Hypothalamus (tissue), 51 donors: ENCODE measurements around the gene YY2.
A peak's percentile ranks its signal among the peaks of the same experiment; 100 is the strongest.
"Not testable (repeated sequence)": the region's sequence is repeated elsewhere in the genome, so short reads cannot be mapped to it uniquely, and the experiment has no call there.

Source experiments
- DNase-seq, 51 donors: peaks; one replicate each; lab custom pipeline; 2025; lab: John Stamatoyannopoulos, UW

YY2 gene

DNA sequence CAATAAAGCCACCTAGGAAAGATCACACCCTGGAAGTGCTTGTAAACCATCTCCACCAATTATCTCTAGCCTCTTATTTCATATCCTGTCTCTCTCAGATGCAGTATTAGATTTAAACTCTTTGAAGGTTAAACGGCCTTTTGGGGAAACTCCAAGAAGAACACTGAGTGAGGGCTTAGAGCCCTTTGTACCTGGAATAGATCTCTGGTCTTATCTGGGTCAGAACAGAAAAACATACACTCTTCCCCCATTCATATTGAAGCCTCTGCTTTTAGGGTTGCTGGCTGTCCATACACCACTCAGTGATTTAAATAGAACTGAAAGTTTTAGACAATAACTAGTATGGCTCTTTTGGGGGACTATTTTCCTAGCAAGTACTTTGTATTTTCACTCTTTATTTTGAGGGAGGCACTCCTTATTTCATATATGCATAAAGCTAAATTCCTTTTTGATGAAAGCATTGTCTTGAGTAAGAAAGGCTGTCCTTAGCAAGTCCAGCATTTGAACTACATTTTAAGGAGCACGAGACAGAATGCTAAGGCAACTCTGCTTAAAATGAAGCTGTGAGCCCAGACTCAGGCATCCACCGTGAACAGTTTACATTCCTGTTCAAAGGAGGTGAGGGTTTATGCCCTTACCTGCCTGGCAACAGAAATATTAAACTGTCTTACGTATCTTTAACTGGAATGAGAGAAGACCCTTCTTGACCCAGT is 17.4 kb downstream of the YY2 start:
- no peak for DNase-seq

DNA sequence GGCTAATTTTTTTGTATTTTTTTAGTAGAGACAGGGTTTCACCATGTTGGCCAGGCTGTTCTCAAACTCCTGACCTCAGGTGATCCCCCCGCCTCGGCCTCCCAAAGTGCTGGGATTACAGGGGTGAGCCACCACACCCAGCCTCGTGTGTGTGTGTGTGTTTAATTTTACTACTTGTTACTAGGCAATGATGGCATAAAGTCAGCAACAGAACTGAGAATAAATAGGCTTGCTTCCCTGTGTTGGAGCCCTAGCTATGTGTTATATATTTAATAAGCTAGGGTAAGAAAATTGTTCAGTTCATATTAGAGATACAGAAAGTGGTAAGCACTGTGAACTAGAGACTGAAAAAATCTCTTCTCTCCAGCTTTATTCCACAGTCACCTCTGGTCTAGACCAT is 18.4 kb downstream of the YY2 start:
- not testable (repeated sequence) for DNase-seq

DNA sequence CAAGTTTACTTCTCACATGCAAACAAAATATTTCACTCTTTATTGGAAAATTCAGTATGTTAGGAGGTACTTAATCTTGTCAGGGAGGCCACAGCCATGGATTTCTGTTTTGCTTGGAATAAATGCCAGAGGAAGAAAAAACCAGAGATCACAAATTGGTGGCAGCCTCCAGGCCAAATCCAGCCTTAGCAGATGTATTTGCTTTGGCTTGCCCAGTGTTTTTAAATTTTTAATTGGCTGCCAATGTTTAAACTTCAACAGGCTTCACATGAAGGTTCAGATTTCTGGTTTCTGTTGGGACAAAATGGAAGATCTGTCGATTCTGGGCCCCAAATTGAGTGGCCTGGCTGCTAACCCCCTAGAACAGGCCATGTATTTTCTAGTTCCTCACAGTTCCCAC is 19.2 kb downstream of the YY2 start:
- DNase-seq = no peak

DNA sequence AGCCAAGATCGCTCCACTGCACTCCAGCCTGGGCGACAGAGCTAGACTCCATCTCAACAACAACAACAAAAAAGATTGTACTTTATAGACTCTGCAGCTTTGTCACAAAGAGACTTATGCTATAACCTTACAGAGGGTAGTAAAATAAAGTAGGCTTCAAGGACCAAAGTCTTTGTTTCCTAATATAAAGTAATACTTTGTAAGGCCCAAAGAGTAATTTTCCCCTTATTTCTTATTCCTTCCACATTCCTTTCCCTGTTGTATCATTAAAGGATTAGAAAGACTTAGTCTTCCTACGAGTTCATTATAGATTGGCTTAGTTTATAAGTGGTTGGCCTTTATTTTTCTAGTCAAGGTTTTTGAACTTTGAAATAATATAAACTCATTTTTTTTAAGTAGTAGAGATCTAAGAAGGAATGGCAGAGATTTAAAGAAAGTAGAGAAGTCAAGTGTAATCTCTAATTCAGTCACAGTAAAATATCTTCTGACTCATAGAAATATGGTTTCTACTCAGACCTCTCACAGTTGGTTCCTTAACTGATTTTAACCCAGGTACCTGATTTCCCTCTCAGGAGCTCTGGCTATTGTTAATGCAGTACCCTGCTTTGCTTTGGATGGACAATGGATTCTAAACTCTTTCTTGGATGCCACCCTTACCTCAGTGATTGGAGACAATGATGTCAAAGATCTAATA is 26.2 kb downstream of the YY2 start:
- no peak for DNase-seq

DNA sequence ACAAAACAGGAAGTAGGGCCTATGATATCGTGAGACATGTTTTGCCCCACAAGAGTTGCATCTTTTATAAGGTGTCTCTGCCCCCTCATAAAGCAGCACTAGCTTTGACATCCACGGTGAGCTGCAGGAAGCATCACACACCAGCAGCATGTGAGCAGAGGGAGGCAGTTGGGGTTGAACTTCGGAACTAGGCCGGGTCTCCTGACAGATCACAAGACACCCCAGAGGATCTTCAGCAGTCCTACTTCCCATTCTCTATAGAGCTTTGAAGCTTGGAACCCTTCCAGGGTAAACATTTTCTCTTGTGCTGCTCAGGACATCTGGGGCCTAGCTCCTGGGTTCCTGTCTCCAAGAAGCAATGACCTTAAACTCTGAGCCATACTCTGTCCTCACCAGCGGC is 27.5 kb downstream of the YY2 start:
- peak in 9 of 51 donors; percentile 0 to 6 (median 0) for DNase-seq

DNA sequence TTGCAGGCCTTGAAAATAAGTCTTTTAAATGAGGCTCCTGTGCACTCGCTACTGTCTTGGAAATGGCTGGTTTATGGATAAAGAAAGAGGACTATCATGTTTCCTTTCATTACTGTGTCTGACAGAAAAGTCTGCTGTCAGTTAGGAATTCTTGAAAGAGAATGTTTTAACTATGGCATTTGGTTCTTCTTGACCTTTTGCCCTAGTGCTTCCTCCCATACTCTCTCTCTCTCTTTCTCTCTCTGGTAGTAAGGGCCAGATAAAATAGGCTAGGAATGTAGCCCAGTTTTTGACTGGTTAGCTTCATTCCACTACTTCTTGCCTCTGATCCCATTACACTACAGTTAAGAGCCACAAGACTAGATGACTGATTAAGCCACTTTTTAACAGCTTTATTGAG is 29.8 kb downstream of the YY2 start:
- DNase-seq = no peak

DNA sequence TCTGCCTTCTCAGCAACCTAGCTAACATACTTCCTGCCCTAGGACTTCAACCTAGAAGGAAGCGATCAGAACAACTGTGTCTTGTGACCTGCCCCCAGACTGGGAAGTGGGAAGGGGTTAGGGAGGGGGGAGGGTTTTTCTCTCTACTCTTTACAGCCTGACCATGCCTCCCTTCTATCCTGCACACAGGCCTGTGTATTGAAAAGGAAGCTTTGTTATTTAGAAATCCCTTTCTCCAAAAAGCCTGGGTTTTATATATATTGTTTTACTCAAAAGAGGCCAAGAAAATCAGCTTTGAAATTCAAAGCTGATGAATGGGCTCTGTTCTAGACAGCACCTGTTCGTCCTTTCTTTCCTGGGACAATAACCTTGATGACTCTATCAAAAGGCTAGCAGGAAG is 49.5 kb downstream of the YY2 start:
- DNase-seq = no peak

DNA sequence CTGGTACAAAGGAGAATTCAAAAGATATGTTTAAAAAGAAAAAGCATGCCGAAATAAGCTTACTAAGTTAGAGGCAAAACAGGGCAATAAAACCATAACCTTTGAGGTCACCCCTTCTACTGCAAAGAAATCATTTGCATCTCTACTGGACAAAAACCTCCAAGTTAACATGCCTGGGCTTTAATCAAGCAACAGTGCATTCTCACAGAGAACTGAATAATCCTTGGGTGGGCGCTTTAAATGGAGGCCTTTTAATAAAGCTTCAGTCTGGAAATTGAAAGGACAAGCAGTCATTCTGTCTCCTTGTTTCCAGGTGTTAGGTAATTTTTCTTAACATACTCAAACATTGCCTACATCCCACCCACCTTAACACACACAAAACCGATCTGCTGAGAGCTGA is 50.2 kb downstream of the YY2 start:
- DNase-seq = no peak

DNA sequence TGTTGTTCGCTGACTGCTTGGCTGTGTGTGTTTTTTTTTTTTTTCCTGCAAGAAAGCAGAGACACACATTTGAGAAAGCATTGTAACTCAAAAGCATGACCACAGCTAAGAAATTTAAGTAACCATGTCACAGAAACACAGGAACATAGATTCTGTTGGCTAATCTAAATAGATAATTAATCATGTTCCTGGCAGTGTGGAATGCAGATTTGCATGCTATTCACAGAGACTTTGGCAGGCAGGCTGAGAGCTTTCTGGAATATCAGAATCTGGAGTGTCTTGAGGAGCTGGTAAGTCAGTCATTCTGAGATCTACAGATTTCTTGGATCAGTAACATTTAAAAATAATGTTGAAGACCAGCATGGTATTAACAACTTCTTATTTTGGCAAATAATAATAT is 51.5 kb downstream of the YY2 start:
- no peak for DNase-seq
